GM12878 (cell line): ENCODE data around the gene KIFBP. TPM values are rescaled to one million over a fixed set of nuclear protein-coding genes. Genes with fewer than 3 reads are reported as not detected.

ENCODE experiments used
- BCL3 ChIP-seq: IDR thresholded peaks from 2 replicates; pipeline ENCODE4 v1.6.1; 2011; ENCODE audit warnings: borderline replicate concordance, low read depth, mild to moderate bottlenecking, moderate library complexity, low read length; ENCODE audit not compliant: insufficient read depth, poor library complexity, severe bottlenecking
- BHLHE40 ChIP-seq, 2 experiments: fragments of 450-650 bp in 1 of 2; IDR thresholded peaks; 2 replicates each; pipeline ENCODE4 v1.6.1; 2011 to 2017; ENCODE audit warnings: low read depth in 2 of 2, borderline replicate concordance in 1 of 2, improper control_type of control experiment in 1 of 2, low read length in 1 of 2, mild to moderate bottlenecking in 1 of 2
- BRCA1 ChIP-seq: IDR thresholded peaks from 2 replicates; pipeline ENCODE4 v1.6.1; 2011; ENCODE audit warnings: low read depth, low read length, improper control_type of control experiment
- EP300 ChIP-seq, 2 experiments: fragments of 150-350 bp in 1 of 2; IDR thresholded peaks; 2 replicates each; pipeline ENCODE4 v1.6.1; 2011 to 2012; ENCODE audit warnings: low read depth in 2 of 2, low read length in 2 of 2, borderline replicate concordance in 1 of 2, improper control_type of control experiment in 1 of 2, inconsistent platforms in 1 of 2; ENCODE audit not compliant: control insufficient read depth in 1 of 2
- JUNB ChIP-seq: IDR thresholded peaks from 2 replicates; pipeline ENCODE4 v1.6.1; 2016; ENCODE audit warnings: antibody characterized with exemption, mild to moderate bottlenecking
- MAX ChIP-seq: IDR thresholded peaks from 2 replicates; pipeline ENCODE4 v1.6.1; 2012; ENCODE audit warnings: low read depth, low read length, improper control_type of control experiment
- MTA3 ChIP-seq: IDR thresholded peaks from 2 replicates; pipeline ENCODE4 v1.6.1; 2012; ENCODE audit warnings: low read length, inconsistent platforms, borderline replicate concordance
- MXI1 ChIP-seq: fragments of 150-350 bp; IDR thresholded peaks from 2 replicates; pipeline ENCODE4 v1.6.1; 2011; ENCODE audit warnings: low read depth, mild to moderate bottlenecking, inconsistent platforms, low read length, improper control_type of control experiment
- NBN ChIP-seq: fragments of 450-650 bp; IDR thresholded peaks from 2 replicates; pipeline ENCODE4 v1.6.1; 2016
- NFYB ChIP-seq: IDR thresholded peaks from 2 replicates; pipeline ENCODE4 v1.6.1; 2011; ENCODE audit warnings: low read depth, mild to moderate bottlenecking, low read length, improper control_type of control experiment, moderate library complexity; ENCODE audit not compliant: insufficient read depth
- NR2C2 ChIP-seq: IDR thresholded peaks from 2 replicates; pipeline ENCODE4 v1.6.1; 2011; ENCODE audit warnings: borderline replicate concordance, low read depth; ENCODE audit not compliant: control insufficient read depth, insufficient read length
- PAX8 ChIP-seq: fragments of 450-650 bp; IDR thresholded peaks from 2 replicates; pipeline ENCODE4 v1.6.1; 2017; ENCODE audit warnings: mild to moderate bottlenecking, moderate library complexity
- POLR2AphosphoS2 ChIP-seq: IDR thresholded peaks from 2 replicates; pipeline ENCODE4 v1.6.1; 2011; ENCODE audit warnings: low read depth, mild to moderate bottlenecking, low read length, improper control_type of control experiment, moderate library complexity
- POLR2AphosphoS5 ChIP-seq: IDR thresholded peaks from 2 replicates; pipeline ENCODE4 v1.6.1; 2011; ENCODE audit warnings: mild to moderate bottlenecking, low read length, inconsistent platforms
- RAD51 ChIP-seq: fragments of 450-650 bp; IDR thresholded peaks from 2 replicates; pipeline ENCODE4 v1.6.1; 2016; ENCODE audit warnings: moderate library complexity, mild to moderate bottlenecking, inconsistent platforms
- RB1 ChIP-seq: fragments of 450-650 bp; formaldehyde crosslinking; IDR thresholded peaks from 2 replicates; pipeline ENCODE4 v1.6.1; 2017; ENCODE audit warnings: mild to moderate bottlenecking, borderline replicate concordance
- RBBP5 ChIP-seq: fragments of 200-600 bp; sonication (generic); conservative IDR thresholded peaks from 2 replicates; pipeline ENCODE4 v1.6.1; 2016
- RCOR1 ChIP-seq: conservative IDR thresholded peaks from 2 replicates; pipeline ENCODE4 v1.6.1; 2012; ENCODE audit warnings: low read depth, low read length, improper control_type of control experiment
- RFX5 ChIP-seq: IDR thresholded peaks from 2 replicates; pipeline ENCODE4 v1.6.1; 2011; ENCODE audit warnings: low read depth, low read length, improper control_type of control experiment
- SIX5 ChIP-seq: IDR thresholded peaks from 2 replicates; pipeline ENCODE4 v1.6.1; 2011; ENCODE audit warnings: mild to moderate bottlenecking, low read depth, low read length, moderate library complexity; ENCODE audit not compliant: severe bottlenecking
- SKIL ChIP-seq: fragments of 450-650 bp; IDR thresholded peaks from 2 replicates; pipeline ENCODE4 v1.6.1; 2017; ENCODE audit warnings: mild to moderate bottlenecking, low read depth, inconsistent platforms; ENCODE audit not compliant: poor library complexity, severe bottlenecking
- SP1 ChIP-seq: IDR thresholded peaks from one replicate; pipeline ENCODE4 v1.6.1; 2011; ENCODE audit warnings: low read depth, low read length
- SPI1 ChIP-seq: IDR thresholded peaks from 2 replicates; pipeline ENCODE4 v1.6.1; 2011; ENCODE audit warnings: low read depth, mild to moderate bottlenecking, low read length, moderate library complexity, borderline replicate concordance; ENCODE audit not compliant: insufficient read depth
- SRF ChIP-seq, 2 experiments: IDR thresholded peaks; 2 replicates each; pipeline ENCODE4 v1.6.1; 2011; ENCODE audit warnings: low read depth in 2 of 2, low read length in 2 of 2, mild to moderate bottlenecking in 1 of 2, moderate library complexity in 1 of 2
- WRNIP1 ChIP-seq: IDR thresholded peaks from 2 replicates; pipeline ENCODE4 v1.6.1; 2011; ENCODE audit warnings: low read depth, low read length, improper control_type of control experiment, borderline replicate concordance
- ZBED1 ChIP-seq: IDR thresholded peaks from 2 replicates; pipeline ENCODE4 v1.6.1; 2016; ENCODE audit warnings: borderline replicate concordance
- ZNF217 ChIP-seq: fragments of 450-650 bp; IDR thresholded peaks from 2 replicates; pipeline ENCODE4 v1.6.1; 2017; ENCODE audit warnings: antibody characterized with exemption, mild to moderate bottlenecking
- ZNF274 ChIP-seq: IDR thresholded peaks from one replicate; pipeline ENCODE4 v1.8.0; 2011; ENCODE audit not compliant: insufficient read length, insufficient read depth
- ZZZ3 ChIP-seq: IDR thresholded peaks from 2 replicates; pipeline ENCODE4 v1.6.1; 2011; ENCODE audit warnings: low read depth; ENCODE audit not compliant: control insufficient read depth, insufficient read length
- polyA plus RNA-seq, 11 experiments: library from polyadenylated mRNA; depleted of rRNA in 4 of 11; unstranded in 6 of 11; stranded (reverse) in 5 of 11; fragments of >200 nt; fragmentation: Nextera tagmentation in 4 of 11; fragmentation: Illumina TruSeq in 1 of 11; extraction: Ambion mirVana in 4 of 11; extraction: Trizol in 1 of 11; gene quantifications; 1 replicate in 1 of 11; 2 replicates in 10 of 11; pipeline versions ENCODE4 v1.2.1 to v1.2.3, GENCODE V29; 2011 to 2016; ENCODE audit warnings: inconsistent platforms in 2 of 11, missing spikeins in 2 of 11, low read depth in 1 of 11
- total RNA-seq, 4 experiments: library from RNA; depleted of rRNA in 3 of 4; stranded (reverse); fragments of >200 nt in 3 of 4; fragmentation: Illumina TruSeq in 1 of 4; extraction: Trizol in 1 of 4; gene quantifications; 2 replicates each; pipeline versions ENCODE4 v1.2.1 to v1.2.3, GENCODE V29; 2013 to 2021

KIFBP gene
- total and polyA plus RNA-seq, 10 of the 15 experiments (the other 5 are each of a cell fraction or from before 2014, with no cell fraction given): 8.6 to 29.5 (median 18.7) TPM

GRCh38 chr10:69055241-69055640 is 66.6 kb downstream of the KIFBP start (continued):
- no peak for TF ChIP-seq SPI1
- TF ChIP-seq RAD51: peak; percentile 7; the same call in 1 of the 2 replicates
- no peak for TF ChIP-seq BRCA1
- TF ChIP-seq RCOR1: 0 out of 2 replicates have a peak, but pooled peaks have one; percentile 68
- 0 out of 2 replicates have a peak, but pooled peaks have one; percentile 9 for TF ChIP-seq NBN
- TF ChIP-seq SRF (IDR thresholded peaks at IDR 0.05; ENCODE audit: low read depth in 2 of 2, low read length in 2 of 2): no peak
- no peak for TF ChIP-seq NFYB
- no peak for TF ChIP-seq WRNIP1
- no peak for TF ChIP-seq POLR2AphosphoS2
- TF ChIP-seq ZNF217: no peak
- no peak for TF ChIP-seq BCL3
- TF ChIP-seq ZNF274: no peak
- peak; percentile 37; the same call in 1 of the 2 replicates for TF ChIP-seq ZBED1
- TF ChIP-seq EP300 (IDR thresholded peaks at IDR 0.05; ENCODE audit: borderline replicate concordance in 1 of 2, control insufficient read depth in 1 of 2, low read depth in 2 of 2, low read length in 2 of 2): peak in 1 of 2 experiments; percentile 65; a peak in 2 of 4 replicates
- TF ChIP-seq SP1: no peak
- no peak for TF ChIP-seq NR2C2
- no peak for TF ChIP-seq RBBP5
- TF ChIP-seq RB1: no peak; the same call in 1 of the 2 replicates
- TF ChIP-seq ZZZ3: no peak
- no peak for TF ChIP-seq RFX5
- TF ChIP-seq SIX5: no peak
- TF ChIP-seq POLR2AphosphoS5: no peak
- TF ChIP-seq PAX8: no peak
- peak; percentile 39 for TF ChIP-seq SKIL
- peak; percentile 72 for TF ChIP-seq JUNB
- TF ChIP-seq MAX: no peak
- no peak for TF ChIP-seq MXI1
- no peak for TF ChIP-seq MTA3
- TF ChIP-seq BHLHE40 (IDR thresholded peaks at IDR 0.05; ENCODE audit: borderline replicate concordance in 1 of 2, low read depth in 2 of 2, low read length in 1 of 2): peak; percentile 31 to 52; a peak in 1 of 4 replicates
